Muscle of leg (tissue), 16 donors: ENCODE results near the gene BANP. TPM values are rescaled to one million over a fixed set of nuclear protein-coding genes. Genes with fewer than 3 reads are reported as not detected.
A peak's percentile ranks its signal among the peaks of the same experiment; 100 is the strongest.
"Not testable (repeated sequence)": the region's sequence is repeated elsewhere in the genome, so short reads cannot be mapped to it uniquely, and the experiment has no call there.

Experiments
- DNase-seq: peaks from one replicate; pipeline ENCODE4 v3.0.0; 2013
- H3K27ac ChIP-seq: one replicate; pipeline ENCODE4 v1.5.1; 2013; ENCODE audit warnings: mild to moderate bottlenecking, low read length, control low read depth
- H3K27me3 ChIP-seq: one replicate; pipeline ENCODE4 v1.6.1; 2013; ENCODE audit warnings: low read length; ENCODE audit not compliant: control insufficient read depth, insufficient read depth
- H3K36me3 ChIP-seq: one replicate; pipeline ENCODE4 v1.6.1; 2013; ENCODE audit warnings: low read length; ENCODE audit not compliant: control insufficient read depth, insufficient read depth
- H3K4me1 ChIP-seq: one replicate; pipeline ENCODE4 v1.6.1; 2013; ENCODE audit warnings: low read length; ENCODE audit not compliant: control insufficient read depth, insufficient read depth
- H3K4me3 ChIP-seq: one replicate; pipeline ENCODE4 v1.5.1; 2013; ENCODE audit warnings: low read length, control low read depth
- H3K9me3 ChIP-seq: replicated peaks from 2 replicates; pipeline ENCODE4 v1.6.1; 2013; ENCODE audit warnings: low read depth, low read length; ENCODE audit not compliant: control insufficient read depth
- WGBS: methylation state at CpG from one replicate; pipeline ENCODE4 v1.1.5; 2013; ENCODE audit warnings: missing lambda C conversion rate; ENCODE audit not compliant: insufficient coverage; 5-methylcytosine and 5-hydroxymethylcytosine counted together
- long read RNA-seq, 11 donors: transcript quantifications; one replicate each; lab custom pipeline, GENCODE V29; 2026
- polyA plus RNA-seq, 8 donors: library from polyadenylated mRNA; unstranded; fragments of 120-200 nt; gene quantifications; one replicate each; pipeline versions ENCODE4 v1.2.1 to v1.2.3, GENCODE V29; 2013; ENCODE audit warnings: inconsistent platforms in 1 of 8, low replicate concordance in 1 of 8; ENCODE audit not compliant: insufficient read length in 8 of 8, insufficient read depth in 1 of 8
- total RNA-seq: library from RNA; stranded (reverse); fragments of 120-200 nt; gene quantifications from one replicate; pipeline ENCODE4 v1.2.4, GENCODE V29; 2013

BANP gene, protein sequence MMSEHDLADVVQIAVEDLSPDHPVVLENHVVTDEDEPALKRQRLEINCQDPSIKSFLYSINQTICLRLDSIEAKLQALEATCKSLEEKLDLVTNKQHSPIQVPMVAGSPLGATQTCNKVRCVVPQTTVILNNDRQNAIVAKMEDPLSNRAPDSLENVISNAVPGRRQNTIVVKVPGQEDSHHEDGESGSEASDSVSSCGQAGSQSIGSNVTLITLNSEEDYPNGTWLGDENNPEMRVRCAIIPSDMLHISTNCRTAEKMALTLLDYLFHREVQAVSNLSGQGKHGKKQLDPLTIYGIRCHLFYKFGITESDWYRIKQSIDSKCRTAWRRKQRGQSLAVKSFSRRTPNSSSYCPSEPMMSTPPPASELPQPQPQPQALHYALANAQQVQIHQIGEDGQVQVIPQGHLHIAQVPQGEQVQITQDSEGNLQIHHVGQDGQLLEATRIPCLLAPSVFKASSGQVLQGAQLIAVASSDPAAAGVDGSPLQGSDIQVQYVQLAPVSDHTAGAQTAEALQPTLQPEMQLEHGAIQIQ
- 15.1 TPM for total RNA-seq
- polyA plus RNA-seq: 10 to 100 TPM; 11.2 to 18.9 (median 15.2) TPM
- long read RNA-seq, donor 1: 0 reads
- long read RNA-seq, donor 2: 0 reads
- long read RNA-seq, donor 3: 0 reads
- long read RNA-seq, donor 4: 0 reads
- long read RNA-seq, donor 5, partial matches to known transcripts: 0 of 1 reads
- long read RNA-seq, donor 5, other reads (novel, unspliced or antisense): 0 of 1 reads
- long read RNA-seq, donor 6, partial matches to known transcripts: 0 of 2 reads
- long read RNA-seq, donor 6, other reads (novel, unspliced or antisense): 0 of 2 reads
- long read RNA-seq, donor 7, partial matches to known transcripts: 0 of 2 reads
- long read RNA-seq, donor 7, other reads (novel, unspliced or antisense): 0 of 2 reads
- long read RNA-seq, donor 8: 0 reads
- long read RNA-seq, donor 9, partial matches to known transcripts: 0 of 1 reads
- long read RNA-seq, donor 9, other reads (novel, unspliced or antisense): 0 of 1 reads
- long read RNA-seq, donor 10, partial matches to known transcripts: 0 of 1 reads
- long read RNA-seq, donor 10, other reads (novel, unspliced or antisense): 0 of 1 reads
- long read RNA-seq, donor 11, partial matches to known transcripts: 0 of 4 reads
- long read RNA-seq, donor 11, other reads (novel, unspliced or antisense): 0 of 4 reads

DNA sequence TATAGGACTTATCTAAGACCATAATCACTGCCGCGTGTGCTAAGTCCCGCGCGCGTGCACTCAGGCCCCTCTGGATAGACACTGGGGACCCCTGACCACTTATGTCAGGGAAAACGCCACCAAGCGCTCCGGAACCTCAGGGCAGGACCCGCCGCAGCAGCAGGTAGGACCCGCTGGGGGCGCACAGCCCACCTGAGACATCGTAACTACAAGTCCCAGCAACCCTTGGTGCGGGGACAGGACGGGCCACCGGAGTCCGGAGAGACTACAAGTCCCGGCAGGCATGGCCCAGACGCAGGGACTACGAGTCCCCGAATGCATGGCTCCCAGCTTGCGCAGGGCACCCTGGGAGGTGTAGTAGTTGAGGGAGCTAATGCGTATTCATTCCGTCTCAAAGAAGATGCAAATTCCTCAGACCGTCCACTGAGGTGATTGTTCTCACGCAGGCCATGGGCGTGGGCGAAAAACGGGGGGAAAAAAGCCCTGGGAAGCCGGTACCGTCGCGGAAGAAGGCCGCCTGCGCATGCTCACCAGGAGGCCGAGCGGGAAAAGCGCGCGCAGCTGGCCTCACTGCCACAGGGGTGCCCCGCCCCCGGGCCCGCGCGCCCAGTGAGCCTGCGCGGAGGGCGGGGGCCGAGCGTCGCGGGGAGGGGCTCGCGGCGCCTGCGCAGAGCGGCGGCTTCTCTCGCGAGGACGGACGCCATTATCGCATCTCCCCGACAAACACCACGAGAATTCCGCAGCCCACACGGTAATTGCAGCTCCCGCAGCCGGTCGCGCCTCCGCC, at the start of gene BANP:
Gene BANP, plus strand, starts transcription at position 670 of the 787 bp plus-strand sequence. CDS start 23,682 bp downstream, outside the sequence.
- DNase-seq: peak; percentile 99
- Histone ChIP-seq H3K27me3 (no peaks in the 10 kb centered on the region), H3K27ac (peak within 1 kb of the TSS; percentile 94), H3K9me3 (no peaks in the 10 kb centered on the region), H3K4me1 (peaks cover 26% of the 10 kb centered on the region), H3K36me3 (peaks cover 22% of the 10 kb centered on the region), H3K4me3 (peak within 1 kb of the TSS; percentile 80)
- under 1% methylated on average over 73 of the region's 73 CpGs for WGBS

DNA sequence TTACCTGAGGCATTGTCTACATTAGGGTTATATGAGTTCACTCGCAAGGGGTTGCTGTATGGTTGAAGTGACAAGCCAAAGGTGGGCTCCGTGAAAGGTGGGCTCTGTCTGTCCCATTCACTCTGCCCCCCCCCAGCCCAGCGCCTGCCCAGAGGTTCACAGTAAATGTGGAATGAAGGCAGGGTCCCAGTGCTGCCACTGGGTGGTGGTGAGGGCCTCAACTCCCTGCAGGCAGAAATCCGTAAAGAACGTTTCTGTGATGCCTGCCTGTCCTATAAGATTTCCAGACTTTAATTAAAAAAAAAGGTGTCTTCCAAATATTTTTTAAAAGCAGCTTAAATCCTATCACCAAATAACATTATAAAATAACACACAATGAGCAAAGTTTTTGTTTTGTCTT, 46.3 kb upstream of the BANP start:
- H3K27ac ChIP-seq: not testable (repeated sequence)
- WGBS: no CpG with 5 or more reads among the region's 5 CpGs

DNA sequence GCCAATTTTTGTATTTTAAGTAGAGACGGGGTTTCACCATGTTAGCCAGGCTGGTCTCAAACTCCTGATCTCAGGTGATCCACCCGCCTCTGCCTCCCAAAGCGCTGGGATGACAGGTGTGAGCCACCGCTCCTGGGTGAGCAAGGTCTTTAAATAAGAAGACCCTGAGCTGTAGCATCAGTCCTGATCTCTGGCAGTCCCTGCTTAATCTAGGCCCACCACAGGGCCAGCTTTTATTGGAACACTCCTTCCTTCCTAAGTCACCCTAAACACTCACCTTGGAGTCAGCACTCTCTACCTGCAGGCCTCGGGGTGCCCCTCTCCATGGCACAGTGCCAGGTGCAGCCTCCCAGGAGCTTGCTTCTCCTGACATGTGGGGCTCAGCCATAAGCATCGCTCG, 45.7 kb upstream of the BANP start:
- WGBS: 82% methylated on average over 7 of the region's 7 CpGs
- not testable (repeated sequence) for H3K4me3 ChIP-seq, H3K36me3 ChIP-seq, H3K27me3 ChIP-seq, H3K27ac ChIP-seq, H3K4me1 ChIP-seq, DNase-seq, H3K9me3 ChIP-seq

More for the DNA sequence above, 46.3 kb upstream of the BANP start:
- not testable (repeated sequence) for H3K4me1 ChIP-seq, H3K4me3 ChIP-seq, H3K9me3 ChIP-seq, DNase-seq, H3K36me3 ChIP-seq, H3K27me3 ChIP-seq

DNA sequence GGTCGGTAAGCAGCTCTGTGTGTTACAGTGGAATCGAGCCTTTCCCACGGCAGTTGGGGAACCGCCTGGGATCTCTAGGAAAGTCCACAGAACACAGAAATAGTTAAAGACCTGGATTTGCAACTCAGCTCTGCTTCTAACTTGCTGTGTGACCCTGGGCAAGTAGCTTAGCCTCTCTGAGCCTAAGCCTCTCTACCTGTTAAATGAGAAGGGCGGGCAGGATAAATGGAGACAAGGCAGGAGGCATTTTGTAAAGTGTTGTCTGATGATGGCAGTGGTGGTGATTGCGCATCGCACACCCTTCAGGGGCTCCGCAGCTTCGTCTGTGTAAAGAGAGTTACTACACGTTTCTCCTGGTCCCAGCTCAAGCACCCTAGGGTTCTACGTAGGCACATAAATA, 43.1 kb upstream of the BANP start:
- H3K4me3 ChIP-seq, H3K27ac ChIP-seq, H3K36me3 ChIP-seq, H3K27me3 ChIP-seq, DNase-seq, H3K9me3 ChIP-seq: not testable (repeated sequence)
- 90% methylated on average over 10 of the region's 11 CpGs for WGBS
- peaks cover 13% of the 10 kb centered on the region for H3K4me1 ChIP-seq

DNA sequence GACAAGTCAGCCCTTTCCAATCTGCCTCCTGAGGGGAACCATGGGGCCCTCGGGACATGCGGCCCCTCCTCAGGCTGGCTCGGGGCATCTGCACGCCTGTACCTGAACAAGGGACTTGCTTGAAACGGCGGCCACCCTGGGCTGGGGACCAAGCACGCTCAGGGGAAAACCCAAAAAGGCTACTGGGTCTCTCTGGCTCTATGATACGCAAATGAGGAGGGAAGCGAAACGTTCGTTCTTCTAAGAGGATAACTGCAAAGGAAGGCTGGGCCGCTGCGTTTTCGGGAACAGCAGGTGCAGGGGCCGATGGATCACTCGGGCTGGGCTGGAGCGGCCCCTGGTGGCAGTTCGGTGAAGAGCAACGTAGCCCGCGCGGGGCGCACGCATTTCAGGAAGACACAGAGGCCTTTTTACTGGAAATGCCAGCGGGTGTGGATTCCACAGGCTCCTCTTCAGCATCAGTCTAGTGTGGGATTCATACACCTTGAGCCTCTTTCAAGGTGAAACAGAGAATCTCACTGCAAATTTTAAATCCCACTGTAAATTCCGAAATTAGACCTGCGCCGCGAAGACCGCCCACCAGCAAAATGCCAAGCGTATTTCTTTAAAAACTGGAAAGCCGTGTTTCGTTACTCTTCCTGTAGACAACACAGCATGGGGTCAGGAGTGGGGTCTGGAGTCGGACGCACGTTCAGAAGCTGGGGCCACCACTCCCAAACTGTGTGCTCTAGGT, 41.9 kb upstream of the BANP start:
- not testable (repeated sequence) for H3K4me3 ChIP-seq, H3K36me3 ChIP-seq, H3K9me3 ChIP-seq, H3K27ac ChIP-seq, H3K27me3 ChIP-seq
- H3K4me1 ChIP-seq: peaks cover 13% of the 10 kb centered on the region
- 31% methylated on average over 32 of the region's 36 CpGs for WGBS
- DNase-seq: peak; percentile 44

DNA sequence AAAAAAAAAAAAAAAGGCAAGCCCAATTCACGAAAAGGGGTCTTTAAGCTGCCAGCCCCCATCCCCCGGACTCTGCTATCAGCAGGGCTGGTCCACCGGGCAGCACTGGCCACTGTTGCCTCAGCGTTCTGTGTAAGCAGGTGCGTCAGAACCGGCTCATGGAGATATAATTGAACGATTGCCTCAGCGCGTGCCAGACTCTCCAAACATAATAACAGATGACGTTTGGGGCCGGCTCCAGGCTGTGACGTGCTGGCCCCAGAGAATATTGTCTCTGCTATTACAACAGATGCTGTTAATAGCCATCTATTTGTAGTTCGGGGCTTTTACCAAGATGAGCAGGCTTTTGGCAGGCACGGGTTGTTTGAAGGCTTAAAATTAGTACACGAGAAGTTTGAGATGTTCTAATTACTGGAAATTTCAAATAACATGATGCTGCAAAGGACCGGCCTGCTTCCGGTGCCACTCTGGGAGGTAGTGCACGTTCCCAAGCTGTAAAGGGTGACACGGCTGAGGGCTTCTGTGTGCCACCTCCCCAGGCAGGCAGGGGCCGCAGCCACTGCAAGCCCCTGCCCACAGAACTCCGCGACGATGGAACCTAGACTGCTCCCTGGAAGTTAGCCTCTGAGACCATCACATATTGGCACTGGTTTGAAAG, 40.0 kb upstream of the BANP start:
- not testable (repeated sequence) for H3K27me3 ChIP-seq, H3K9me3 ChIP-seq, H3K4me3 ChIP-seq, H3K36me3 ChIP-seq
- H3K27ac ChIP-seq: peak overlapping the region; percentile 51
- peak; percentile 94 for DNase-seq
- WGBS: 27% methylated on average over 7 of the region's 23 CpGs
- H3K4me1 ChIP-seq: peaks cover 13% of the 10 kb centered on the region

DNA sequence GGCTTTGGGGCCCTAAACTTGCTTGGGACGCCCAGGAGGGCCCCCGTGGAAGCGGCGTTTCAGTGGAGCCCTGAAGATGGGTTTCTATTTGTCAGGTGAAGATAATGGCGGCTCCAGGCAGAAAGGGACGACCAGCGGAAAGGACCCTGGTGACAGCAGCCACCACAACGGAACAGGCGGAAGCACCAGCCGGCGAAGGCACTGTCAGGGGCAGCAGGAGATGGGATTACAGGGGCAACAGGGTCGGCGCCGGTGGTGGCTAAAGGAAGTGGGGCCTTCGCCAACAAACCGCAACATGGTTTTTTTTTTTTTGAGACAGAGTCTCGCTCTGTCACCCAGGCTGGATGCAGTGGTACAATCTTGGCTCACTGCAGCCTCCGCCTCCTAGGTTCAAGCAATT, 38.5 kb upstream of the BANP start:
- WGBS: 91% methylated on average over 18 of the region's 18 CpGs
- not testable (repeated sequence) for H3K27me3 ChIP-seq
- H3K4me1 ChIP-seq: peaks cover 14% of the 10 kb centered on the region

DNA sequence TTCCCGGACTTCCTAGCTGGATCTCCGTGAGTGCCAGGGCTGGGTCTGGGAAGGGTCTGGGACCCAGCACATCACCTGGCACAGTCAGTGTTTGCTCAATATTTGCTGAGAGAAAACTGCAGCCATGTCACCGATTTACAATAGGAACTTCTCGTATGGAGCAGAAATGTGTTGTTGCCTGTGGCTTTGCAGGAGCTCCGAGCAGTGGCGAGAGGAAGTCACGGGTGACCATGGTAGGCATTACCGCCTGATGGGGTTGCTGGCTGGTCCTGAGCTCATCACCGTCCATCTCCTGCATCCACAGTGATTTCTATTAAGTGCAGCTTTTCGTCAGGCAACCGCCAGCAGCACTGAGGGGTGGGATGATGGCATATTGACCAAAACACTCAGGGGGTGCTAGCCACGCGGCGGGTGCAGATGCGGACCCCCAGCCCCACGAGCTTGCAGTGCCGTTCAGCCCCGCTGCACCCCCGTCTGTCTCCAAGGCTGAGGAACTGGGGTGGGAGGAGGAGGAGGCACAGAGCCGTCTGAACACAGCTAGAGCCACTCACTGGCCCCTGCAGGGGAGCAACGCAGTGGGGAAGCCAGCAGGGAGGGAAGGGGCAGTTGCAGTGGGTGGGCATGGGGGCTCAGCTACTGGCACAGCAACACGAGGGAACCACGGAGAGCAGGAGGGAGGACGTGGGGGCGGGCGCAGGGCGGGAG, 37.1 kb upstream of the BANP start:
- not testable (repeated sequence) for DNase-seq, H3K4me3 ChIP-seq, H3K9me3 ChIP-seq, H3K27me3 ChIP-seq, H3K36me3 ChIP-seq, H3K27ac ChIP-seq
- H3K4me1 ChIP-seq: peaks cover 26% of the 10 kb centered on the region
- 74% methylated on average over 25 of the region's 27 CpGs for WGBS

More for the DNA sequence above, 38.5 kb upstream of the BANP start:
- H3K36me3 ChIP-seq, H3K27ac ChIP-seq, H3K9me3 ChIP-seq, H3K4me3 ChIP-seq, DNase-seq: not testable (repeated sequence)
